Measurements from ENCODE around the gene SNRPD3.
"Not testable (repeated sequence)": the region's sequence is repeated elsewhere in the genome, so short reads cannot be mapped to it uniquely, and the experiment has no call there.

The SNRPD3 gene

DNA sequence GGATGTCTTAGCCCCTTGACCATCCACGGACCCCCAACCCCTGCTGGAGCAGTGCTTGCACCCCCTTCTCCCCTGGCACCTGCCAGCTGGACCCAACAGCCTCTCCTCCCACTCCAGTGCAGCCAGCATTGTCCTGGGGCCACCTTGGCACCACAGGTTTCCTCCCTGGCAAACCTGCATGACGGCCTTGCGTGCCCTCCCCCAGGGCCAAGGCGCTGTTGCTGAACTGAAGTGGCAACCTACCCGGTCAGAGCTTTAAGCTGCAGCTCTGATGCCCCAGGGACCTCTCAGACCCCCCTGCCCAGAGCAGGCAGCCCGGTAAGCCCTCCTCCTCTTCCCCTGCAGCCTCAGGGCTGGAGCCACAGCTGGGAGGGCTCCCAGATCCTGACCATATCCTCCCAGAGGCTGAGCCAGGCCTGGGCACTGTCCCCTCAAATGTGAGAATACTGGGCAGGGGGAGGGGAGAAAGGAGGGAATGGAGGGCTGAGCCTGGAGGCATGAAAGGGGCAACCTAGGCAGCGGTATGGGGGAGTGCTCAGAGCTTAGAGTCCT is 38.8 kb downstream of the SNRPD3 start:
- no peak for DNase-seq (ENCODE audit: low spot score)
- TF ChIP-seq, protein P1, sequence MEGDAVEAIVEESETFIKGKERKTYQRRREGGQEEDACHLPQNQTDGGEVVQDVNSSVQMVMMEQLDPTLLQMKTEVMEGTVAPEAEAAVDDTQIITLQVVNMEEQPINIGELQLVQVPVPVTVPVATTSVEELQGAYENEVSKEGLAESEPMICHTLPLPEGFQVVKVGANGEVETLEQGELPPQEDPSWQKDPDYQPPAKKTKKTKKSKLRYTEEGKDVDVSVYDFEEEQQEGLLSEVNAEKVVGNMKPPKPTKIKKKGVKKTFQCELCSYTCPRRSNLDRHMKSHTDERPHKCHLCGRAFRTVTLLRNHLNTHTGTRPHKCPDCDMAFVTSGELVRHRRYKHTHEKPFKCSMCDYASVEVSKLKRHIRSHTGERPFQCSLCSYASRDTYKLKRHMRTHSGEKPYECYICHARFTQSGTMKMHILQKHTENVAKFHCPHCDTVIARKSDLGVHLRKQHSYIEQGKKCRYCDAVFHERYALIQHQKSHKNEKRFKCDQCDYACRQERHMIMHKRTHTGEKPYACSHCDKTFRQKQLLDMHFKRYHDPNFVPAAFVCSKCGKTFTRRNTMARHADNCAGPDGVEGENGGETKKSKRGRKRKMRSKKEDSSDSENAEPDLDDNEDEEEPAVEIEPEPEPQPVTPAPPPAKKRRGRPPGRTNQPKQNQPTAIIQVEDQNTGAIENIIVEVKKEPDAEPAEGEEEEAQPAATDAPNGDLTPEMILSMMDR (IDR thresholded peaks at IDR 0.05; ENCODE audit: extremely low read depth, insufficient read depth, missing control alignments): no peak
- in situ Hi-C loops (cut with MboI; ENCODE audit: low pct_unique_long_range_greater_than_20kb, low sequenced_read_pairs, unreplicated experiment): no loop called here

DNA sequence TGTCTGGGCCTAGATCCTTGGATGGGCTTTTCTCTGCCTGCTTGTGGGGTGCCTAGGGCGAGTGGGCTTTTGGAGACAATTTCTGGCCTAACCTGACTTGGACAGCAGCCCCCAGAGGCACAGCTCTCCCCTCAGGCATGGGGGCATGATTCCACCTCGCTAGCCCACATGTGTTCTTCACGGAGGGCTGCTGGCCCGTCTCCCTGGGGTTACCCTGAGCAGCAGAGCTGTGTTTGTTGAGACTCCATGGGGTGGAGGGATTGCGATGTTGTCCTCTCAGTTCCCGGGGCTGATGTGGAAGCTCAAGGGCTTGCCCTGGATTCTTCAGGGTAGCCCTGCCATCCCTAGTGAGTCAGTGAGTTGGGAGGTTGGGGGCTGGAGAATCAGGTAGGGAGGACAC is 39.4 kb downstream of the SNRPD3 start:
- DNase-seq (ENCODE audit: low spot score): no peak

DNA sequence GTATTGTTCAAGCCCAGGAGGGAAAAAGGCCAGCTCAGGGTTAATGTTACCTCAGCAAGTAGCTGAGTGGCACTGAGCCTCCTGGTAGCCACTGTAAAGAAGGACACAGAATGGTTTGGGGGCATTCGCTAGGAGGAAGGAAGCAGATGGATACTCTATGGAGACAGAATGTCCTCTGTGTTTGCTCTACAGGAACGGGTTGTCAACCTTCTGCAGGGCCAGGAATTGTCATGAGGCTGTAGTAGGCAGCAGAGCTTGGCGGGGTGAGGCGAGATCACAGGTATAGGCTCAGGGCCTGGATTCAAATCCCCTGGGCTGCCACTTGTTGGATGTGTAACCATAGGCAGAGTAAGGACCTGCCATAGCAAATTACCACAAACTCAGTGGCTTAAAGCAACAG is 40.1 kb downstream of the SNRPD3 start:
- TF ChIP-seq, protein P1 (IDR thresholded peaks at IDR 0.05; ENCODE audit: extremely low read depth, insufficient read depth, missing control alignments): no peak
- DNase-seq (ENCODE audit: low spot score): no peak
- in situ Hi-C loops (cut with MboI; ENCODE audit: low pct_unique_long_range_greater_than_20kb, low sequenced_read_pairs, unreplicated experiment): no loop called here

More for the DNA sequence above, 39.4 kb downstream of the SNRPD3 start:
- in situ Hi-C loops (cut with MboI; ENCODE audit: low pct_unique_long_range_greater_than_20kb, low sequenced_read_pairs, unreplicated experiment): no loop called here
- TF ChIP-seq, protein P1 (IDR thresholded peaks at IDR 0.05; ENCODE audit: extremely low read depth, insufficient read depth, missing control alignments): no peak

DNA sequence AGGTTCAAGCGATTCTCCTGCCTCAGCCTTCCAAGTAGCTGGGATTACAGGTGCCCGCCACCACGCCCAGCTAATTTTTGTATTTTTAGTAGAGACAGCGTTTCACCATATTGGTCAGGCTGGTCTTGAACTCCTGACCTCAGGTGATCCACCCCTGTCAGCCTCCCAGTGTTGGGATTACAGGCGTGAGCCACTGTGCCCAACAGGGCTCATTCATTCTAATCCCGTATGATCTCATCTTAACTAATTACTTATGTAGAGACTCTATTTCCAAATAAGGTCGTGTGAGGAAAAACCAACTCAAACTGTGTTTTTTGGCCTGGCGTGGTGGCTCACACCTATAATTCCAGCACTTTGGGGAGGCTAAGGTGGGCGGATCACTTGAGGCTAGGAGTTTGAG is 41.3 kb downstream of the SNRPD3 start:
- DNase-seq (ENCODE audit: low spot score); in situ Hi-C loops (cut with MboI; ENCODE audit: low pct_unique_long_range_greater_than_20kb, low sequenced_read_pairs, unreplicated experiment): not testable (repeated sequence)

DNA sequence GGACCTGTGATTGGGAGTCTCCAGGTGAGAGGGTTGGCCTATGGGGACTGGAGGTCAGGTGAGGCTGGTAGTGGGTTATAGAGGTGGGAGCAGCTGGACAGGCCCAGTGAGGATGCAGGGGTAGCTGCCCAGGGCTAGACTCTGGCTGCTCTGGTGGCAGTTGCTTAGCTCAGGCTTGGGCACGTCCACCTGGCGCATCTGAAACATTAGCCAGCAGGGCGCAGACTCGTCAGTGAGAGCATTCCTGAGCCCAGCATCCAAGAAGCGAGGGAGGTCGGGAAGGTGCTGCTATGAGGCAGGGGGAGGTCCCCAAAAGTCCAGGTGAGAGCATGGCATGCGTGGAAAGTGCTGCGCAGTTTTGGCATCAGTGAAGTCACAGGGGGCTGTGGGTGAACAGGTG is 43.7 kb downstream of the SNRPD3 start:
- no peak for DNase-seq (ENCODE audit: low spot score)
- in situ Hi-C loops (cut with MboI; ENCODE audit: low pct_unique_long_range_greater_than_20kb, low sequenced_read_pairs, unreplicated experiment): no loop called here
- TF ChIP-seq, protein P1 (IDR thresholded peaks at IDR 0.05; ENCODE audit: extremely low read depth, insufficient read depth, missing control alignments): no peak

DNA sequence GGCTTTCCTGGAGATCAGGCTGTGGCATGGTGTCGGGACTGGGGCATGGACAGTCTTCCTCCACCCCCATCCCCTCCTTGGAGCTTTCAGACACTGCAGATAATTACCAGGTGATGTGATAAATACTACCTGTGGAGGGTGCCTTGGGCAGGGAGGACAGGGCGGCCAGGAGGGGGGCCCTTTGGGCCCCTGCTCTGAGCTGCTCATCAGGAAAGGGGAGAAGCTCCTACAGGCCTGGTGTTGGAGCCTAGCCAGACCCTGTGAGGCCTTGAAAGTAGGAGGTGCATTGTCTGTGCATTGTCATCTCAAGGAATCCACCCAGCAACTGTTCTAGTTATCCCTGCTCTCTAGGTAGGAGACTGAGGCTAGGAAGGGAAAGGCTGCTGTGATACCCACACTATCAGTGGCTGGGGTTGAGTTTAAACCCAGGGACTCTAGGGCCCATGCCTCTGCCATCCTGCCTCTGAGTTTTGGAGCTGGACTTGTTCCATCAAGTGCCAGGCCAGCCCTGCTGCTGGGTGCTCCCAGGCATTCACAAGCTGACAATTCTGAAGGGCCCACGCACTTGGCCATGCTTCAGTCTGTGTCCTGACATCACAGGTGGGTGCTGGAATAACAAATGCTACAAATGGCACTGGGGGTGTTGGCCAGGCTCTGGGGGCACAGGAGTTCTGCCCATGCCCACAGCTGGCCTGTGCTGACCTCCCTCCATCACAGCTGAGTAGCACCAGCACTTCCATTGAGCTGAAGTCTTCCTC is 44.3 kb downstream of the SNRPD3 start:
- DNase-seq (ENCODE audit: low spot score); in situ Hi-C loops (cut with MboI; ENCODE audit: low pct_unique_long_range_greater_than_20kb, low sequenced_read_pairs, unreplicated experiment): not testable (repeated sequence)

DNA sequence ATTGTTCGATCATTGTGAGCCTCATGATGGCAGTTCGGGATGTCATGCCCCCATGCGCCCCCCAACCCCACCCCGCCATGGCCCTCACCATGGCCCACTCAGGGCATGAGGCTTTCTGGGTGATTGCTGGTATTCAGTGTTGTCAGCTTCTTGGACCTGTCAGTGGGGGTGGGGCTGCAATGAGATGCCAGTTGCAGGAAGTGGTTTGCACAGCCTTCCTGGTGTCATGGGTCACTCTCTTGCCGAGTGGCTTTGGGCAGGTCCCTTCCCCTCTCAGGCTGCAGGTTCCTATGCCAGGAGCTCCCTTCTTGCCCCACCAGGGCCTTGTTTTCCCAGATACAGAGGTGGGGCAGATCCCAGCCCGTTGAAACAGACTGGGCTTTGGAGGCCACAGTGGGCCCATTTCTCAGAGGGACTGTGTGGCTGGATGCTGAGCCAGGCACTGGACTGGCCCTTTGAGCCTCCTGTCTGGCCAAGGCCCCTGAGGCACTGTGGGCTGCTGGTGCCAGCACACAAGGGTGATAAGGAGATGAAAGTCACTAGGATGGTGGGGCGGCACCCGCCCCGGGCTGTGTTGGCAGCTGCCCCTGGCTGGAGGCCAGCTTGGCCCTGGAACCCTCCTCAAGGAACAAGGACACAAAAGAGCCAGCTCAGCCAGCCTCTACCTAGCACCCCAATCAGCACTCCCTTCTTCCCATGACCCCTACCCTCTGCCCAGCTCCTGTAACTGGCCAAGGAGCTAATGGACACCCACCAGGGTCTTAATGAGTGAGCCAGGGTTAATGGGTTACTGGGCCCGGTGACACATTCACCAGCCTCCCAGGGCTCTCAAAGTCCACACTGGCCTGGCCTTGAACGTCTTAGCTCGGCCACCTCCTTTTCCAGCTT is 45.7 kb downstream of the SNRPD3 start:
- in situ Hi-C loops (cut with MboI; ENCODE audit: low pct_unique_long_range_greater_than_20kb, low sequenced_read_pairs, unreplicated experiment): no loop called here
- TF ChIP-seq, protein P1 (IDR thresholded peaks at IDR 0.05; ENCODE audit: extremely low read depth, insufficient read depth, missing control alignments): no peak
- DNase-seq (ENCODE audit: low spot score): peak; percentile 9

DNA sequence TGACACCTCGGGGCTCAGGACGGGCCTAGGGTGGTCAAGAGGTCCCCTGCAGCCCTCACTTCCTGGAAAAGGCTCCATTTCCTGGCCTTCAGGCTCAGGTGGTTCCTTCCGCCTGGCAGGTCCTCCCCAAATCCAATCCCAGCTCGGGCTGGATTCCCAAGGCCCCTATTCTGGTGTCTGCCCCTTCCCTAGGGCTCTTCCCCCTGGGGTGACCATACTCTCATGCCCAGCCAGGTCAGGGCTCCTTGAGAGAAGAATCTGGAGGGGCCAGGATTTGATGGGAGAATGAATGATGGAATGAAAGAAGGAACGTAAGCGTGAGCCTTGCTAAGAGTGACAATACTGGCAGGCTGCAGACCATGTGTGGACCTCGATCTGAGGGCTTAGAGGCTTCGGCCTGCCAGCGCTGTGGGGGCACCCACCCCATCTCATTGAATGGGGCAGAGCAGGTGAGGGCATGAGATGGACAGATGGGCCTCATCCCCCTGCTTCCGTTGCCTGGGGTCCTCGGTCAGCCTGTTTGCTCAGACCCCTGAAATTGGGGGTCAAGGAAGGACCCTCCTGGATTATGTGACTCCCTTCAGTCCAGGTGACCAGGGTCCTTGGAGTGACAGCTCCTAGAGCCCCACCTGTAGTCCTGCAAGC is 46.4 kb downstream of the SNRPD3 start:
- in situ Hi-C loops (cut with MboI; ENCODE audit: low pct_unique_long_range_greater_than_20kb, low sequenced_read_pairs, unreplicated experiment); DNase-seq (ENCODE audit: low spot score): not testable (repeated sequence)

DNA sequence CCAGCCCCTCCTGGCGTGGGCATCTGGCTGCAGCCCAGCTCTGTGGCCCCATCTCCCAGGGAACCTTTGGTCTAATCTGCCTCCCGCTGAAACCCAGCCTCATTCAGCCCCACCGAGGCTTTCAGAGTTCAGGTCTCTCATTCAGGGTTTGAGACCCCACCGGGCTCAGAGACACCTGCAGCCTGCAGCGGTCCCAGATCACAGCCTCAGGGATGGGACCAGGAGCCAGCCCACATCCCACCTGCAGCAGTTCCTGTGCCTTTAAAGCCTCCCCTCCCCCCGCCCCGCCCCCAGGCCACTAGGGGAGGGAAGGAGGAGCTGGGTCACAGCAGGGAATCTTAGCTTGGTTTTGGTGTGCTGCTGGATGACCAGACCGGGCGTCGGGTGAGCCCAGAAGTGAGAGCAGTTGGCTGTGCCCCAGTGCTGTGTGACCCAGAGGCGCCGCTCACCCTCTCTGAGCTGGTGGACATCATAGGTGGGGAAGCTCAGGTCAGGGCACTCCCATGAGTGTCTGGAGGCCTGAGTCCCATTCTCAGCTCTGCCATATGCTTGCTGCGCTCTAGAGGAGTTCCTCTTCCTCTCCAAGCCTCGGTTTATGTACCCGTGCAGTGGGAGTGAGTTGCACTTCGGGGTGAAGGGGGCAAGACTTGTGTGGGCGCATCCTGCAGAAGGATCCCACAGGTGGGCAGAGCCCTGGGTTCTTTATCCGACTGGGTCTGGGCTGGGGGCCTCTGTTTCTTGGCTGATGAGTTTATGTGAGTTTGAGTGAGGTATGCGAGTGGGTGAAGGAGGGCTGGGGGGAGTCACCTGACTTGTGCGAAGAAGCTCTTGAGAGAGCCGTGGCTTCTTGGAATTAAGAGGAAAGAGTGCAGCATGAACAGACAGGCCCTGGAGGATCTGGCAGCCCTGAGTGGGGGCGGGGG is 47.3 kb downstream of the SNRPD3 start, which contains the start of gene GGT1:
GGT1 (plus strand) TSS at position 347 of the 923 bp plus-strand sequence. CDS start 7,889 bp downstream, outside the sequence.
- DNase-seq (ENCODE audit: low spot score); in situ Hi-C loops (cut with MboI; ENCODE audit: low pct_unique_long_range_greater_than_20kb, low sequenced_read_pairs, unreplicated experiment): not testable (repeated sequence)

Measured in GM13977 (cell line).